HepG2 (cell line): ENCODE measurements around the gene EXTL2. TPM values are rescaled to one million over a fixed set of nuclear protein-coding genes. Genes with fewer than 3 reads are reported as not detected.

Experiments
- CHD4 ChIP-seq: fragments of 200-600 bp; sonication (generic); IDR thresholded peaks from 2 replicates; pipeline ENCODE4 v1.7.0; 2017; ENCODE audit warnings: mild to moderate bottlenecking, low read length, borderline replicate concordance
- DMAP1 ChIP-seq: IDR thresholded peaks from 2 replicates; pipeline ENCODE4 v1.6.1; 2016
- HMG20B ChIP-seq: conservative IDR thresholded peaks from 2 replicates; pipeline ENCODE4 v1.6.1; 2016; ENCODE audit warnings: missing genetic modification reagents, missing compliant biosample characterization
- HNRNPUL1 ChIP-seq: fragments of 200-400 bp; formaldehyde crosslinking; IDR thresholded peaks from 2 replicates; pipeline ENCODE4 v1.6.1; 2017; ENCODE audit warnings: low read depth, mild to moderate bottlenecking, low read length, moderate library complexity
- NFE2L1 ChIP-seq: sonication (generic); formaldehyde crosslinking; IDR thresholded peaks from 2 replicates; pipeline ENCODE4 v1.4.0; 2020; ENCODE audit warnings: missing genetic modification reagents, mild to moderate bottlenecking, borderline replicate concordance
- PAX8 ChIP-seq: sonication (generic); formaldehyde crosslinking; IDR thresholded peaks from 2 replicates; pipeline ENCODE4 v1.8.0; 2022; ENCODE audit warnings: mild to moderate bottlenecking, missing genetic modification reagents, borderline replicate concordance
- POLR2A ChIP-seq, 2 experiments: IDR thresholded peaks; 2 replicates each; pipeline ENCODE4 v1.6.1; 2011; ENCODE audit warnings: low read depth in 2 of 2, low read length in 2 of 2, mild to moderate bottlenecking in 1 of 2, moderate library complexity in 1 of 2; ENCODE audit not compliant: insufficient read depth in 1 of 2
- THYN1 ChIP-seq: sonication (generic); formaldehyde crosslinking; IDR thresholded peaks from 2 replicates; pipeline ENCODE4 v1.8.1; 2023; ENCODE audit warnings: low read depth, mild to moderate bottlenecking, moderate library complexity, missing genetic modification reagents, borderline replicate concordance
- ZNF33A ChIP-seq: sonication (generic); formaldehyde crosslinking; IDR thresholded peaks from 2 replicates; pipeline ENCODE4 v1.5.1; 2020; ENCODE audit warnings: missing genetic modification reagents, mild to moderate bottlenecking, moderate library complexity, borderline replicate concordance
- ZNF34 ChIP-seq: sonication (generic); formaldehyde crosslinking; IDR thresholded peaks from 2 replicates; pipeline ENCODE4 v1.4.0; 2020; ENCODE audit warnings: mild to moderate bottlenecking, missing genetic modification reagents, borderline replicate concordance
- ZNF501 ChIP-seq: sonication (generic); formaldehyde crosslinking; IDR thresholded peaks from 2 replicates; pipeline ENCODE4 v1.5.1; 2020; ENCODE audit warnings: mild to moderate bottlenecking, moderate library complexity, missing genetic modification reagents
- ZNF563 ChIP-seq: sonication (generic); formaldehyde crosslinking; IDR thresholded peaks from 2 replicates; pipeline ENCODE4 v1.8.0; 2022; ENCODE audit warnings: mild to moderate bottlenecking, moderate library complexity, missing genetic modification reagents
- ZNF619 ChIP-seq: sonication (generic); formaldehyde crosslinking; IDR thresholded peaks from 2 replicates; pipeline ENCODE4 v1.4.0; 2020; ENCODE audit warnings: mild to moderate bottlenecking, missing genetic modification reagents
- ZNF878 ChIP-seq: sonication (generic); formaldehyde crosslinking; IDR thresholded peaks from 2 replicates; pipeline ENCODE4 v1.8.1; 2023; ENCODE audit warnings: mild to moderate bottlenecking, missing genetic modification reagents, moderate library complexity
- ZSCAN29 ChIP-seq: sonication (generic); formaldehyde crosslinking; conservative IDR thresholded peaks from 2 replicates; pipeline ENCODE4 v1.4.0; 2020; ENCODE audit warnings: mild to moderate bottlenecking, missing genetic modification reagents
- polyA plus RNA-seq, 8 experiments: library from polyadenylated mRNA; depleted of rRNA in 3 of 8; stranded (reverse) in 7 of 8; unstranded in 1 of 8; fragments of >200 nt; fragmentation: Illumina TruSeq in 4 of 8; extraction: Trizol in 4 of 8; gene quantifications; 2 replicates each; pipeline versions ENCODE4 v1.2.1 to v1.2.3, GENCODE V29; 2011 to 2016; ENCODE audit warnings: low read depth in 4 of 8, missing spikeins in 1 of 8, mixed read lengths in 1 of 8; ENCODE audit not compliant: insufficient read depth in 1 of 8
- total RNA-seq, 5 experiments: library from RNA; depleted of rRNA; stranded (reverse); fragments of >200 nt; fragmentation: Illumina TruSeq; extraction: Trizol; gene quantifications; 2 replicates each; pipeline ENCODE4 v1.2.3, GENCODE V29; 2016; ENCODE audit warnings: low read depth in 1 of 5
- TF ChIP-seq, protein P1 (sequence below): sonication (generic); formaldehyde crosslinking; IDR thresholded peaks from 2 replicates; pipeline ENCODE4 v1.5.1; 2020; ENCODE audit warnings: missing genetic modification reagents, mild to moderate bottlenecking, borderline replicate concordance
- TF ChIP-seq, protein P2 (sequence below): sonication (generic); formaldehyde crosslinking; IDR thresholded peaks from 2 replicates; pipeline ENCODE4 v1.5.0; 2020; ENCODE audit warnings: mild to moderate bottlenecking, missing genetic modification reagents
- TF ChIP-seq, protein P3 (sequence below): sonication (generic); formaldehyde crosslinking; IDR thresholded peaks from 2 replicates; pipeline ENCODE4 v1.4.0; 2020; ENCODE audit warnings: missing genetic modification reagents, mild to moderate bottlenecking, borderline replicate concordance
- TF ChIP-seq, protein P4 (sequence below): sonication (generic); formaldehyde crosslinking; IDR thresholded peaks from 2 replicates; pipeline ENCODE4 v1.9.0; 2022; ENCODE audit warnings: missing genetic modification reagents, mild to moderate bottlenecking, borderline replicate concordance
- TF ChIP-seq, protein P5 (sequence below): sonication (generic); formaldehyde crosslinking; IDR thresholded peaks from 2 replicates; pipeline ENCODE4 v1.5.0; 2020; ENCODE audit warnings: missing genetic modification reagents

Gene EXTL2
- total and polyA plus RNA-seq, 2 of the 13 experiments (the other 11 are each of a cell fraction or from before 2014, with no cell fraction given): 22.0 to 23.5 TPM

DNA sequence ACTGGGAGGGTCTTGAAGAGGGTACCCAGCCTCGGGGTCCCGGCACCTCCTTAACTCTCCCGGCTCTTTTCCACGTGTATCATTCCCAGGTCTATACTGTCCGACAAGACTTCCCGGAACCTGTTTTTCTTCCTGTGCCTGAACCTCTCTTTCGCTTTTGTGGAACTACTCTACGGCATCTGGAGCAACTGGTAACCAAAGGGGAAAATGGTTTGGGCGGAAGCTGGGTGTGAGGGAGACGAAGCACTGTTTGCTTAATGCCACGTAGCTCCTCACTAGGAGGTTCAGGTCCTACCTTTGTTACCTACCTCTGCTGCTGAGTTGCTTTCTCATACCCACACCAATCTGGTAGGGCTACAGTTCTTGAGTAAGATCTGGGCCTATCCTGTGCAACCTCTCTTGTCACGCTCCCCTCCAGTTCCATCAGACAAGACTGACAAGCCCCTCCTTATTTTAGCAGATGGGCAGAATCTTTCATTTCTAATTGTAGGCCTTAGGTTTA is 1.9 kb upstream of the EXTL2 start (continued):
- TF ChIP-seq, protein P1, sequence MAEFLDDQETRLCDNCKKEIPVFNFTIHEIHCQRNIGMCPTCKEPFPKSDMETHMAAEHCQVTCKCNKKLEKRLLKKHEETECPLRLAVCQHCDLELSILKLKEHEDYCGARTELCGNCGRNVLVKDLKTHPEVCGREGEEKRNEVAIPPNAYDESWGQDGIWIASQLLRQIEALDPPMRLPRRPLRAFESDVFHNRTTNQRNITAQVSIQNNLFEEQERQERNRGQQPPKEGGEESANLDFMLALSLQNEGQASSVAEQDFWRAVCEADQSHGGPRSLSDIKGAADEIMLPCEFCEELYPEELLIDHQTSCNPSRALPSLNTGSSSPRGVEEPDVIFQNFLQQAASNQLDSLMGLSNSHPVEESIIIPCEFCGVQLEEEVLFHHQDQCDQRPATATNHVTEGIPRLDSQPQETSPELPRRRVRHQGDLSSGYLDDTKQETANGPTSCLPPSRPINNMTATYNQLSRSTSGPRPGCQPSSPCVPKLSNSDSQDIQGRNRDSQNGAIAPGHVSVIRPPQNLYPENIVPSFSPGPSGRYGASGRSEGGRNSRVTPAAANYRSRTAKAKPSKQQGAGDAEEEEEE (CRISPR knock-in tag): no peak
- TF ChIP-seq THYN1 (CRISPR knock-in tag): 0 out of 2 replicates have a peak, but pooled peaks have one; percentile 51
- TF ChIP-seq ZNF878 (CRISPR knock-in tag): peak; percentile 49; the same call in 1 of the 2 replicates
- TF ChIP-seq POLR2A (IDR thresholded peaks at IDR 0.05; ENCODE audit: insufficient read depth in 1 of 2, low read depth in 2 of 2, low read length in 2 of 2): peak in 1 of 2 experiments; percentile 85; a peak in 2 of 4 replicates
- TF ChIP-seq ZNF34 (CRISPR knock-in tag): no peak
- TF ChIP-seq CHD4: no peak
- no peak for TF ChIP-seq ZNF33A (CRISPR knock-in tag)
- TF ChIP-seq, protein P2, sequence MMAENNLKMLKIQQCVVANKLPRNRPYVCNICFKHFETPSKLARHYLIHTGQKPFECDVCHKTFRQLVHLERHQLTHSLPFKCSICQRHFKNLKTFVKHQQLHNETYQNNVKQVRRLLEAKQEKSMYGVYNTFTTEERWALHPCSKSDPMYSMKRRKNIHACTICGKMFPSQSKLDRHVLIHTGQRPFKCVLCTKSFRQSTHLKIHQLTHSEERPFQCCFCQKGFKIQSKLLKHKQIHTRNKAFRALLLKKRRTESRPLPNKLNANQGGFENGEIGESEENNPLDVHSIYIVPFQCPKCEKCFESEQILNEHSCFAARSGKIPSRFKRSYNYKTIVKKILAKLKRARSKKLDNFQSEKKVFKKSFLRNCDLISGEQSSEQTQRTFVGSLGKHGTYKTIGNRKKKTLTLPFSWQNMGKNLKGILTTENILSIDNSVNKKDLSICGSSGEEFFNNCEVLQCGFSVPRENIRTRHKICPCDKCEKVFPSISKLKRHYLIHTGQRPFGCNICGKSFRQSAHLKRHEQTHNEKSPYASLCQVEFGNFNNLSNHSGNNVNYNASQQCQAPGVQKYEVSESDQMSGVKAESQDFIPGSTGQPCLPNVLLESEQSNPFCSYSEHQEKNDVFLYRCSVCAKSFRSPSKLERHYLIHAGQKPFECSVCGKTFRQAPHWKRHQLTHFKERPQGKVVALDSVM (CRISPR knock-in tag): 0 out of 2 replicates have a peak, but pooled peaks have one; percentile 10
- TF ChIP-seq, protein P3, sequence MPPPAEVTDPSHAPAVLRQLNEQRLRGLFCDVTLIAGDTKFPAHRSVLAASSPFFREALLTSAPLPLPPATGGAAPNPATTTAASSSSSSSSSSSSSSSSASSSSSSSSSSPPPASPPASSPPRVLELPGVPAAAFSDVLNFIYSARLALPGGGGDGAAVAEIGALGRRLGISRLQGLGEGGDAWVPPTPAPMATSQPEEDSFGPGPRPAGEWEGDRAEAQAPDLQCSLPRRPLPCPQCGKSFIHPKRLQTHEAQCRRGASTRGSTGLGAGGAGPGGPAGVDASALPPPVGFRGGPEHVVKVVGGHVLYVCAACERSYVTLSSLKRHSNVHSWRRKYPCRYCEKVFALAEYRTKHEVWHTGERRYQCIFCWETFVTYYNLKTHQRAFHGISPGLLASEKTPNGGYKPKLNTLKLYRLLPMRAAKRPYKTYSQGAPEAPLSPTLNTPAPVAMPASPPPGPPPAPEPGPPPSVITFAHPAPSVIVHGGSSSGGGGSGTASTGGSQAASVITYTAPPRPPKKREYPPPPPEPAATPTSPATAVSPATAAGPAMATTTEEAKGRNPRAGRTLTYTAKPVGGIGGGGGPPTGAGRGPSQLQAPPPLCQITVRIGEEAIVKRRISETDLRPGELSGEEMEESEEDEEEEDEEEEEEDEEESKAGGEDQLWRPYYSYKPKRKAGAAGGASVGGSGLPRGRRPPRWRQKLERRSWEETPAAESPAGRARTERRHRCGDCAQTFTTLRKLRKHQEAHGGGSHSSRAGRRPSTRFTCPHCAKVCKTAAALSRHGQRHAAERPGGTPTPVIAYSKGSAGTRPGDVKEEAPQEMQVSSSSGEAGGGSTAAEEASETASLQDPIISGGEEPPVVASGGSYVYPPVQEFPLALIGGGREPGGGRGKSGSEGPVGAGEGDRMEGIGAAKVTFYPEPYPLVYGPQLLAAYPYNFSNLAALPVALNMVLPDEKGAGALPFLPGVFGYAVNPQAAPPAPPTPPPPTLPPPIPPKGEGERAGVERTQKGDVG (CRISPR knock-in tag): 0 out of 2 replicates have a peak, but pooled peaks have one; percentile 9
- no peak for TF ChIP-seq HMG20B (CRISPR knock-in tag)
- TF ChIP-seq, protein P4, sequence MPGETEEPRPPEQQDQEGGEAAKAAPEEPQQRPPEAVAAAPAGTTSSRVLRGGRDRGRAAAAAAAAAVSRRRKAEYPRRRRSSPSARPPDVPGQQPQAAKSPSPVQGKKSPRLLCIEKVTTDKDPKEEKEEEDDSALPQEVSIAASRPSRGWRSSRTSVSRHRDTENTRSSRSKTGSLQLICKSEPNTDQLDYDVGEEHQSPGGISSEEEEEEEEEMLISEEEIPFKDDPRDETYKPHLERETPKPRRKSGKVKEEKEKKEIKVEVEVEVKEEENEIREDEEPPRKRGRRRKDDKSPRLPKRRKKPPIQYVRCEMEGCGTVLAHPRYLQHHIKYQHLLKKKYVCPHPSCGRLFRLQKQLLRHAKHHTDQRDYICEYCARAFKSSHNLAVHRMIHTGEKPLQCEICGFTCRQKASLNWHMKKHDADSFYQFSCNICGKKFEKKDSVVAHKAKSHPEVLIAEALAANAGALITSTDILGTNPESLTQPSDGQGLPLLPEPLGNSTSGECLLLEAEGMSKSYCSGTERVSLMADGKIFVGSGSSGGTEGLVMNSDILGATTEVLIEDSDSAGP (CRISPR knock-in tag): 0 out of 2 replicates have a peak, but pooled peaks have one; percentile 11
- TF ChIP-seq ZNF563 (CRISPR knock-in tag): no peak
- TF ChIP-seq PAX8: no peak
- TF ChIP-seq ZNF501 (CRISPR knock-in tag): peak; percentile 16; the same call in 1 of the 2 replicates
- TF ChIP-seq ZNF619 (CRISPR knock-in tag): no peak
- TF ChIP-seq DMAP1: peak; percentile 57; the same call in 1 of the 2 replicates
- TF ChIP-seq, protein P5, sequence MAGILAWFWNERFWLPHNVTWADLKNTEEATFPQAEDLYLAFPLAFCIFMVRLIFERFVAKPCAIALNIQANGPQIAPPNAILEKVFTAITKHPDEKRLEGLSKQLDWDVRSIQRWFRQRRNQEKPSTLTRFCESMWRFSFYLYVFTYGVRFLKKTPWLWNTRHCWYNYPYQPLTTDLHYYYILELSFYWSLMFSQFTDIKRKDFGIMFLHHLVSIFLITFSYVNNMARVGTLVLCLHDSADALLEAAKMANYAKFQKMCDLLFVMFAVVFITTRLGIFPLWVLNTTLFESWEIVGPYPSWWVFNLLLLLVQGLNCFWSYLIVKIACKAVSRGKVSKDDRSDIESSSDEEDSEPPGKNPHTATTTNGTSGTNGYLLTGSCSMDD (CRISPR knock-in tag): no peak
- TF ChIP-seq NFE2L1: no peak
- TF ChIP-seq HNRNPUL1: no peak
- no peak; the same call in 1 of the 2 replicates for TF ChIP-seq ZSCAN29 (CRISPR knock-in tag)
